Ishikawa (cell line): Measurements from ENCODE around the gene SULT6B1.

Experiments
- EP300 ChIP-seq: IDR thresholded peaks from 2 replicates; pipeline ENCODE4 v1.6.1; 2012; ENCODE audit warnings: borderline replicate concordance
- FOXM1 ChIP-seq: IDR thresholded peaks from 2 replicates; pipeline ENCODE4 v1.6.1; 2012; ENCODE audit warnings: low read depth, borderline replicate concordance
- RAD21 ChIP-seq: IDR thresholded peaks from 2 replicates; pipeline ENCODE4 v1.6.1; 2012; ENCODE audit warnings: low read depth
- TAF1 ChIP-seq: IDR thresholded peaks from 2 replicates; pipeline ENCODE4 v1.6.1; 2012; ENCODE audit warnings: low read depth, mild to moderate bottlenecking
- TCF12 ChIP-seq: IDR thresholded peaks from 2 replicates; pipeline ENCODE4 v1.6.1; 2012; ENCODE audit warnings: low read depth
- ZBTB7A ChIP-seq: IDR thresholded peaks from 2 replicates; pipeline ENCODE4 v1.6.1; 2012; ENCODE audit warnings: low read depth
- TF ChIP-seq, protein P1 (sequence below): IDR thresholded peaks from 2 replicates; pipeline ENCODE4 v1.6.1; 2012; ENCODE audit warnings: low read depth, mild to moderate bottlenecking

DNA sequence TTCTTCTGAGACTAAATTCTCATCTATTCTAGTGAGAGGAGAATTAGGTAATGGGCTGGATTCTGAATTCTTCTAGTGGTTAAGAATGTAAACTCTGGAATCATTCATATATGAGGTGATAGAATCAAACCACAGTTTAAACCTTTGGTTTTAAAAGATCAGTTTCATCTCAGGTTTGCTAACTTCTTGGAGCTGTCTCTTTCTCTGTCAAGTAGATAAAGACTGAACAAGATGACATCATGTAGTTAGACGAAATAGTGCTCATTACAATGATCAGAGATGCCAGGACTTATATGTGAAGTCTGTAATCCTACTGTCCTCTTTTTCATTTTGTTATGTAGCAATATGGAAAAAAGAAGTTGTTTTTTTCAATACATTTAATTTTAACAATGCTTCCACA, 12.7 kb upstream of the SULT6B1 start:
- TF ChIP-seq TCF12 (no peak), EP300 (no peak), RAD21 (no peak), ZBTB7A (no peak), FOXM1 (no peak), TAF1 (no peak)
- TF ChIP-seq, protein P1, sequence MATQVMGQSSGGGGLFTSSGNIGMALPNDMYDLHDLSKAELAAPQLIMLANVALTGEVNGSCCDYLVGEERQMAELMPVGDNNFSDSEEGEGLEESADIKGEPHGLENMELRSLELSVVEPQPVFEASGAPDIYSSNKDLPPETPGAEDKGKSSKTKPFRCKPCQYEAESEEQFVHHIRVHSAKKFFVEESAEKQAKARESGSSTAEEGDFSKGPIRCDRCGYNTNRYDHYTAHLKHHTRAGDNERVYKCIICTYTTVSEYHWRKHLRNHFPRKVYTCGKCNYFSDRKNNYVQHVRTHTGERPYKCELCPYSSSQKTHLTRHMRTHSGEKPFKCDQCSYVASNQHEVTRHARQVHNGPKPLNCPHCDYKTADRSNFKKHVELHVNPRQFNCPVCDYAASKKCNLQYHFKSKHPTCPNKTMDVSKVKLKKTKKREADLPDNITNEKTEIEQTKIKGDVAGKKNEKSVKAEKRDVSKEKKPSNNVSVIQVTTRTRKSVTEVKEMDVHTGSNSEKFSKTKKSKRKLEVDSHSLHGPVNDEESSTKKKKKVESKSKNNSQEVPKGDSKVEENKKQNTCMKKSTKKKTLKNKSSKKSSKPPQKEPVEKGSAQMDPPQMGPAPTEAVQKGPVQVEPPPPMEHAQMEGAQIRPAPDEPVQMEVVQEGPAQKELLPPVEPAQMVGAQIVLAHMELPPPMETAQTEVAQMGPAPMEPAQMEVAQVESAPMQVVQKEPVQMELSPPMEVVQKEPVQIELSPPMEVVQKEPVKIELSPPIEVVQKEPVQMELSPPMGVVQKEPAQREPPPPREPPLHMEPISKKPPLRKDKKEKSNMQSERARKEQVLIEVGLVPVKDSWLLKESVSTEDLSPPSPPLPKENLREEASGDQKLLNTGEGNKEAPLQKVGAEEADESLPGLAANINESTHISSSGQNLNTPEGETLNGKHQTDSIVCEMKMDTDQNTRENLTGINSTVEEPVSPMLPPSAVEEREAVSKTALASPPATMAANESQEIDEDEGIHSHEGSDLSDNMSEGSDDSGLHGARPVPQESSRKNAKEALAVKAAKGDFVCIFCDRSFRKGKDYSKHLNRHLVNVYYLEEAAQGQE, result no peak
